ENCODE data around the gene PKM.

GRCh38 chr15:72205273-72205672, 25.7 kb downstream of the PKM start:
- no peak for TF ChIP-seq CTCF (IDR thresholded peaks at IDR 0.05)
- TF ChIP-seq POLR2AphosphoS5 (IDR thresholded peaks at IDR 0.05): no peak
- no peak for TF ChIP-seq POLR2A (IDR thresholded peaks at IDR 0.05)
- no peak for TF ChIP-seq EP300 (IDR thresholded peaks at IDR 0.05)

Measured in gastroesophageal sphincter (tissue), 3 donors.